ENCODE measurements around the gene ZNF101.

DNA sequence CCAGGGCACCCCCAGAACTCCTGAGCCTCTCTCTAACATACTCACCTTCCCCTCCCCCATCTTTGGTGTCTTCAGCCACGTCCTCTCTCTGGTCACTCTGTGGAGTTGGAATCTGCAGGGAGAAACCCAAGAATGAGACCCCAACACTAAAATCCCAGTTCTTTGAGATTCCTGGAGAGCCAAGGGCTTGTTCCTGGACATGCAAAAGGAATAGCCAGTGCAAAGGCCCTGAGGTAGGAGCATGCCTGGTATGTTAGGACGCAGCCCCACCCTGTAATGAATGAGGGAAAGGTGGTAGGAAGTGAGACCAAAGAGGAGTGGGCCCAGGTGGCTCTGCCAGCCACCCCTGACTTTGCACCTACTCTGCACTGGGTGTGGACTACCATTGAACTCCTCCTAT is 38.2 kb upstream of the ZNF101 start:
- TF ChIP-seq EZH2 (IDR thresholded peaks at IDR 0.05), result no peak
- no peak for TF ChIP-seq POLR2AphosphoS5 (IDR thresholded peaks at IDR 0.05; ENCODE audit: borderline replicate concordance, low read depth, low read length)
- TF ChIP-seq FOXP2 (optimal IDR thresholded peaks at IDR 0.05; ENCODE audit: control extremely low read depth, extremely low read length, insufficient read depth), result no peak

Measured in SK-N-MC (cell line).